T47D (cell line): ENCODE results near the gene TSHZ2.
"Not testable (repeated sequence)": the region's sequence is repeated elsewhere in the genome, so short reads cannot be mapped to it uniquely, and the experiment has no call there.

Experiments used
- DNase-seq, 2 experiments: peaks; one replicate each; pipeline versions ENCODE4 v3.0.0 to v3.0.0-alpha.2; 2011 to 2012; ENCODE audit warnings: low read depth in 1 of 2, low spot score in 1 of 2
- JUND ChIP-seq: IDR thresholded peaks from 2 replicates; pipeline ENCODE4 v1.6.1; 2012; ENCODE audit warnings: low read depth
- in situ Hi-C: cut with HindIII; loops from 2 replicates; pipeline ENCODE4 v1.10.0; 2016; ENCODE audit warnings: low sequenced_read_pairs, low pct_unique_long_range_greater_than_20kb

TSHZ2 gene

GRCh38 chr20:53494753-53495152 is 522.6 kb downstream of the TSHZ2 start:
- no peak for TF ChIP-seq JUND
- no peak for DNase-seq
- in situ Hi-C loops = no loop called here

DNA sequence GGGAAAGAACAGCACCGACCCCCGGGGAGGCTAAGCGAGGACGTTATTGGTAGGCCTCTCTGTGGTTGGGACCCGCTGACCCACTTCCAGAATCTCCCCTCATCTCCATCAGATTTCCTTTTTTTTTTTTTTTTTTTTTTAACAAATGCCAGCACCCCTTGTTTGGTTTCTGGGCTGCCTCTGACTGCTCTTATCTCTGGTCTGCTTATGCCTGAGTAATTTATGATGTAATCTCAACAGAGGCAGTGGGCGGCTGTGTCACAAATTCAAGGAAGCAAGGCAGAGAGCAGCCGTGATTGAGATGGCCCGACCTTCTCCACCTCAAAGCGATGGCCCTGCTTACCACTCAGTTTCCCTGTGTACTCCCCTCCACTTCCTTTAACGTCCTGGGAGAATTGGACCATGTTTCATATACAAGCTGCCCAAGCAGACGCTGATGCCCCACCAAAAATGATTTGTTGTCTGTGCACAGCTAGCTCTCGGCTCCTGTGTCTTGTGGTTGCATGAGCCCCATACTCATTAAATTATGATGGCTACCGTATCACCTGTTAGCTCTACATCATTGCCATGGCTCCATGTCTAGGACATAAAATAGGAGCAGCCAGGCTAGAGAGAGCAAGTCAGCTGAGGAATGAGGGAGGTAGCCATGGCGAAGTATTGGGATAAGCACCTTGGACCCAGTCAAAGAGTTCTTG is 523.4 kb downstream of the TSHZ2 start:
- no peak for TF ChIP-seq JUND
- in situ Hi-C loops = no loop called here
- DNase-seq = no peak

- in situ Hi-C loops = no loop called here
- DNase-seq = no peak
These were observed 525.1 kb downstream of the TSHZ2 start for GRCh38 chr20:53497246-53497645.

GRCh38 chr20:53498341-53498740 is 526.2 kb downstream of the TSHZ2 start:
- in situ Hi-C loops = no loop called here
- no peak for TF ChIP-seq JUND
- no peak for DNase-seq

More at GRCh38 chr20:53497246-53497645, 525.1 kb downstream of the TSHZ2 start:
- TF ChIP-seq JUND = no peak

DNA sequence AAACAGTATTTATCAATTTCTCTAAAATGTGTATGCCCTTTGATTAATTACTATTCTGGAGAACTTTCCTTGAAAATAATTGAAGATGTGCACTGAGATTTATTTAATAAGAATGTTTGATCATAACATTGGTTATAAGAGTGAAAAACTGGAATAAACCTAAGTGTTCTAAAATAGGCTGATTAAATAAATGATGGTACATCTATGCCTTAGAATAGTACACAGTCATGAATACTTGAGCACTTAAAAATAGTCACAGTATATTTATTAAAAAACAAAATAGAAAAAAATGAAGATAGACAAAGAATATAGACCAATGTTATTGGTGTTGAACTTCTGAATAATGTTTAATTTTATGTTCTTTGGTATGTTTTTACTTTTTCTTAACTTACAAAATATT is 528.5 kb downstream of the TSHZ2 start:
- DNase-seq = no peak
- in situ Hi-C loops = no loop called here

GRCh38 chr20:53502820-53503219 is 530.7 kb downstream of the TSHZ2 start:
- DNase-seq = no peak
- no peak for TF ChIP-seq JUND
- in situ Hi-C loops = no loop called here

More for the DNA sequence above, 528.5 kb downstream of the TSHZ2 start:
- no peak for TF ChIP-seq JUND

- TF ChIP-seq JUND = no peak
- no peak for DNase-seq
- in situ Hi-C loops = no loop called here
These were observed 531.4 kb downstream of the TSHZ2 start for GRCh38 chr20:53503517-53503919.

DNA sequence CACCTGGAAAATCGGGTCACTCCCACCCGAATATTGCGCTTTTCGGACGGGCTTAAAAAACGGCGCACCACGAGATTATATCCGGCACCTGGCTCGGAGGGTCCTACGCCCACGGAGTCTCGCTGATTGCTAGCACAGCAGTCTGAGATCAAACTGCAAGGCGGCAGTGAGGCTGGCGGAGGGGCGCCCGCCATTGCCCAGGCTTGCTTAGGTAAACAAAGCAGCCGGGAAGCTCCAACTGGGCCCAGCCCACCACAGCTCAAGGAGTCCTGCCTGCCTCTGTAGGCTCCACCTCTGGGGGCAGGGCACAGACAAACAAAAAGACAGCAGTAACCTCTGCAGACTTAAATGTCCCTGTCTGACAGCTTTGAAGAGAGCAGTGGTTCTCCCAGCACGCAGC is 531.9 kb downstream of the TSHZ2 start:
- in situ Hi-C loops = not testable (repeated sequence)

DNA sequence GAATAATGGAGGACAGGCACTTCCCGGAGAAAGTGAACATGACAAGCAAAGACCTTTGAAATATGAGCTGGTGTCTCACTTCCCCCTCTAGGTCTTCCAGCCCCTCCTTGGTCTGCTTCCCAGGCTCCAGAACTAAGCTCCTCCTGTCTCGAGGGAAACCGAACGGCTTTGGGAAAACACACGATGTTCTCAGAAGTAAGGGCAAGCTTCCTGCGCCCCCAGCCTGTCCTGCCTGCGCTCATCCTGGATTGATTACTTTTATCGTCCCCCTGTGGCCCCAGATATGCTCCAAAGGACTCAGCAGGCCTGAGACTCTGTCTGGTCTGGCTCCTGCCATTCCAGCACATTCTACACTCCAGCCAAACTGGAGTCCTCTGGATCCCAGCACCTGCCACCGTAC is 538.1 kb downstream of the TSHZ2 start:
- no peak for TF ChIP-seq JUND
- in situ Hi-C loops = no loop called here

More for the DNA sequence above, 531.9 kb downstream of the TSHZ2 start:
- DNase-seq = not testable (repeated sequence)

GRCh38 chr20:53510704-53511103 is 538.5 kb downstream of the TSHZ2 start:
- TF ChIP-seq JUND = no peak
- in situ Hi-C loops = no loop called here
- DNase-seq = no peak

More for the DNA sequence above, 538.1 kb downstream of the TSHZ2 start:
- DNase-seq = no peak

GRCh38 chr20:53512076-53512475 is 539.9 kb downstream of the TSHZ2 start:
- DNase-seq = no peak
- no peak for TF ChIP-seq JUND
- in situ Hi-C loops = no loop called here

GRCh38 chr20:53513168-53513488 is 541.0 kb downstream of the TSHZ2 start:
- no peak for DNase-seq
- in situ Hi-C loops = no loop called here
- no peak for TF ChIP-seq JUND

- DNase-seq = no peak
- in situ Hi-C loops = no loop called here
- no peak for TF ChIP-seq JUND
These were observed 541.5 kb downstream of the TSHZ2 start for GRCh38 chr20:53513489-53514298.
